Germinal center (tissue), 1 donor: ENCODE results near the gene PPTC7.
"Not testable (repeated sequence)": the region's sequence is repeated elsewhere in the genome, so short reads cannot be mapped to it uniquely, and the experiment has no call there.

Source experiments
- DNase-seq: peaks from one replicate; pipeline ENCODE4 v3.0.0; 2012; ENCODE audit warnings: mixed read lengths, low spot score

Gene PPTC7, protein sequence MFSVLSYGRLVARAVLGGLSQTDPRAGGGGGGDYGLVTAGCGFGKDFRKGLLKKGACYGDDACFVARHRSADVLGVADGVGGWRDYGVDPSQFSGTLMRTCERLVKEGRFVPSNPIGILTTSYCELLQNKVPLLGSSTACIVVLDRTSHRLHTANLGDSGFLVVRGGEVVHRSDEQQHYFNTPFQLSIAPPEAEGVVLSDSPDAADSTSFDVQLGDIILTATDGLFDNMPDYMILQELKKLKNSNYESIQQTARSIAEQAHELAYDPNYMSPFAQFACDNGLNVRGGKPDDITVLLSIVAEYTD

DNA sequence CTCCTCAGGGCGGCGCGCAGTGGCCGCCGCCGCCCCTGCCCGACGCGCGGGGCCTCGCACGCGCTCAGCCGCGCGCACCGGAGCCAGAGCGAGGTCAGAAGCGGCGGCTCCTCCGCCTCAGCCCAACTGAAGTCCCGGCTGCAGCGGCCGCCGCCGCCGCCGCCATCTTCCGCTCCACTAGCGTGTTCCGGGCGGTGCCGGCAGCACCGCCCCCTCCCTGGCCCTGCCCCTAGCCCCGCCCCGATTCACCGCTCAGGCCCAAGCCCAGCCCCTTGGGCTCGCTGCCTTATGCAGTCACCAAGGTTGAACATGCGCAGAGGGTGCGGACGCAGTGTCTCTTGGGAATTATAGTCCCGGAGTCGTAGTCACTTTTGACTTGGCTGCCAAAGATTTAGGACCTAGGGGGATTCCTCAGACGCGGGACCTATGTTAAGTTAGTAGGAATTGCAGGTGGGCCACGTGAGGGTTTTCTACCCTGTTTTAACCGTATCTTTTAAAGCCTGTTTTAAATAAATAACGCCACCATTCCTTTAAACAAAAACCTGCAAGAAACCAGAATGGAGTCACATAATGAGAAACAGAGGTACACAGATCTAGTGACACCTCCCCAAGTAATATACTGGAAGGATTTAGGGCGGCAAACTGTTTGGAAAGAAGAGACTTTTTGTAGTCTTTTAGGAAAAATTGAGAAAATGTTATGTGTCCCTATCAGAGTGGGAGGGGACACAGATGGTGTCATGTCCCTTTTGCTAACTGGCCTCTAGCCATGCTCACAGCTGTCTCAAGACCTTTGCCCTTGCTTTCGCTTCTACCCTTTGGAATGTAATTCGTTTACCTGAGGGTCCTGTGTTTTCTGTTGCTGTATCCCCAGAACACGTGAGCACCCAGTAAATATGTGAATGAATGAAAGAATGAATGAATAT is at the start of gene PPTC7:
TSS of gene PPTC7 (minus strand) at position 182 of the 923 bp plus-strand sequence. CDS start 287 bp downstream, outside the sequence.
- peak; percentile 95 for DNase-seq

DNA sequence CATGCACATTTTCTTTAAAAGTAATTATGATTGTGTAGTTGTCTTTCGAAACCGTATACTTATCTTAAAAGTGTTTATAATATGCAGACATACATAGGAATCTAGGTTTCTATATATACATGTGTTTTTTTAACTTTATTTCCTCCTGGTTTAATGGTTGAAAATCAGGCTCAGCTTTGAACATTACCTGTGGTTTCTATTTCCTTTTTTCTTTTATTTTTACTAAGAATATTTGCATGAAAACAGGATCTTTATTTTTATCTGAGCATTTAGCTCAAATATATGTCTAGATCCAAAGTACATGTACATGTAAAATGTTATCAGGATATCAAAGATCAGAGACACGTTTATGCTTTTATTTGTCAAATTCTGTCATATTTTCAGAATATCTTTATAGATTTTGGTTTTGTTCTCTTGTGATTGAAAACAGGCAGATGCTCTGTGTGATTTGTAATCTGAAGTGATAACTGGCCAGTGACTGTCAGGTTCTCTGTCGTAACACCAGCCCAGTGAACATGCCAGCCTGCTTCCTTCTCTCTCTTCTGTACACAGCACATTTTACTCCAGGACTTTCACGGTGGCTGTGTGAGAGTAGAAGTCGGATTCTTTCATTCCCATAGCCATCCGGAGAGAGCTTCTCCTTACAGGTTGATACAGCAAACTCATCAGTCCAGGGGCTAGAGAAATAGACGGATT is 44.5 kb upstream of the PPTC7 start:
- DNase-seq: peak; percentile 47

DNA sequence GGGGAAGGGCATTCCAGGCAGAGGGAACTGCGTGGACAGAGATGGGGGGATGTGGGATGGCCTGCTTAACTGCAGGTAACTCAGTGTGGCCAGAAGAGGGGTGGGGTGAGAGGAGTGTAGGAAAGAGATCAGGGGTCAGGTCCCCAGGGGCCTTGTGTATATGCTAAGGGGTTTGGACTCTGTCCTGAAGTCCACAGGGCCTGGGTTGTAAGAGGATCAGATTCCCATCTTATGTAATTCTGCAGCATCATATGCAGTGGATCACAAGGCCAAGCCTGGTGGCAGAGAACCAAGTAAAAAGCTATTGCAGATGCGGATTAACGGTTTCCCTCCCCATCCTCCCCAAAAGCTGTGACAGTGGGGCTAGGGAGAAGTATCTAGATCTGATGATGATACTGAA is 39.5 kb upstream of the PPTC7 start:
- DNase-seq: no peak

DNA sequence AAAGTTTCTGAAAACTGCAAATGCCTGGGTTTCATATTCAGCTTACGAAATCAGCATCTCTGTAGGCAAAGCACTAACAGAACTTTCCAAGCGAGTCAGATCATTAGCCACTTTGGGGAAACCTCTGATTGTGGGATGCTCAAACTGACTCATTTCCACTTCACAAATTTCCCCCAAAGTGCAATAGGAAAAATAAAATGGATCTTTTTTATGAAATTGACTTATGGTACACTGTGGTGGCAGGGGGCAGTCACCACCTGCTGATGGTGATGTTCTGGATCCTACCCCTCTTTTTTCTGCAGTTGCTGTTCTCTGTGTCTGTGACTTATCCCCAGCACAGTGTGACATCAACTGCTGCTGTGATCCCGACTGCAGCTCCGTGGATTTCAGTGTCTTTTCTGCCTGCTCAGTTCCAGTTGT is 36.4 kb upstream of the PPTC7 start:
- DNase-seq: peak; percentile 42

DNA sequence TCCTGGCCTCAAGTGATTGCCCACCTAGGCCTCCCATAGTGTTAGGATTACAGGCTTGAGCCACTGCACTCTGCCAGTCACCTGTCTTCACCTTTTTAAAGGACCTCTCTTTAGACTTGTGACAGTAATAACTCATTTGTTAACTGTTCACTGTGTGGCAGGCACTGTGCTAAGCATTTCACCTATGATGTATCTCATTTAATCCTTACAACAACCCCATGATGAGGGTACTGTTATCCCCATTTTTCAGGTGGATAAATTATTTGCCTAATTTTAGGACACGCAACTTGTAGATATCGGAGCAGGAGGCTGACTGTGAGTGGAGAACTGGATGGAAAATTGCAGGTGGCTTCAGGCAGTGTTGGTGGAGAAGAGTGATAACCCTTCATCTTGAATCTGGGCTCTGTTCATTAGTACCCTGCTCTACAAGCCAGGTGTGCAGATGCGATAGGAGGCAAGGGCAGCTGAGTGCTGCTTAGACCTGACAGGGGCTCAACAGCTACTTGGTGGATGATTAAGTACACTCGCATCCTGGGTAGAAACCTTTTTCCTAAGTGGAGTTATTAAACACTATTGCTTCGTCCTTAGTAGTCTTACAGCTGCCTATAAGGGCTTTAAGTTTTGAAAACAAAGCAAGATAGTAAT is 33.5 kb upstream of the PPTC7 start:
- no peak for DNase-seq

DNA sequence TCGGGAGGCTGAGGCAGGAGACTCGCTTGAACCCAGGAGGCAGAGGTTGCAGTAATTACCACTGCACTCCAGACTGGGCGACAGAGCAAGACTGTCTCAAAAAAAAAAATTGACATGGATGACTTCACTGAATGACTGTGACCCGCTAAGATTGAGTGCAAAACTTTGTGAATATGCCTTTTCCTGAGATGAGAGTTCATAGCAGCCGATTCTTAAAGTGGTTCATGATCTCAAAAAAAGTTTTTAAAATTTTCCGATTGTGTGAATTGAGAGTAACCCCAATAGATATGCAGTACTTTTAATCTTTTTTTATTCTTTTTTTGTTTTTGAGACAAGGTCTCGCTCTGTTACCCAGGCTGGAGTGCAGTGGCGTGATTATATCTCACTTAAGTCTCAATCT is 32.1 kb upstream of the PPTC7 start:
- no peak for DNase-seq

DNA sequence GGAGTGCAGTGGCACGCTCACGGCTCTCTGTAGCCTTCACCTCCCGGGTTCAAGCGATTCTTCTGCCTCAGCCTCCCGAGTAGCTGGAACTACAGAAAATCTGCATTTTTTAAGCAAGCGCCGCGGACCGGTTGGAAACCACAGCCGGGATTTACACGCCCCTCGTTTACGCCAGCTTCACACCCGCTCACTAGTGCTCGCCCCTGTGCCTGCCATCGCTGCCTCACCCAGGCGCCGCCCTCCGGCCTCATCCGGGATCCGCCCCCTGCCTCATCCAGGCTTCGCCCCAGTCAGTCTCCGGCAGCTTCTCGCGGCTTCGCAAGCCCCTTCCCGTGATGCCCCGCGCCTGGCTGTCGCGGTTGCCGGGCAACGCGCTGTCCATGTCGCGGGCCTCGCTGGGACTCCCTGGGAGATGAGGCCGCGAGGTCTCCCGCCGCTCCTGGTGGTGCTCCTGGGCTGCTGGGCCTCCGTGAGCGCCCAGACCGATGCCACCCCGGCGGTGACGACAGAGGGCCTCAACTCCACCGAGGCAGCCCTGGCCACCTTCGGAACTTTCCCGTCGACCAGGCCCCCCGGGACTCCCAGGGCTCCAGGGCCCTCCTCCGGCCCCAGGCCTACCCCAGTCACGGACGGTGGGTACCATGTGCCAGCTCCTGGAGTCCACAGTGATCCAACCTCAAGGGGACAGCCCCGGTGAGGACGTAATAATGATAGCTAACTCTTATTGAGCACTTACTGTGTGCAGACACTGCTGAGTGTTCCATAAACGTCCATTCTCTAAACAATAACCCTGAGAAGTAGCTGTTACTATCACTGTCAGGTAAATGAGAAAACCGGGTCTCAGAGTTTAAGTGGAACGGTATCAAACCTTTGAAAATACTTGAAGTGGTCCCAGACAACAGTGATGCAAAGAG is 30.9 kb upstream of the PPTC7 start, which contains the start of gene TCTN1:
TSS of gene TCTN1 (plus strand) at position 359 of the 914 bp plus-strand sequence. CDS start at position 413, 54 bp downstream.
- peak; percentile 96 for DNase-seq

DNA sequence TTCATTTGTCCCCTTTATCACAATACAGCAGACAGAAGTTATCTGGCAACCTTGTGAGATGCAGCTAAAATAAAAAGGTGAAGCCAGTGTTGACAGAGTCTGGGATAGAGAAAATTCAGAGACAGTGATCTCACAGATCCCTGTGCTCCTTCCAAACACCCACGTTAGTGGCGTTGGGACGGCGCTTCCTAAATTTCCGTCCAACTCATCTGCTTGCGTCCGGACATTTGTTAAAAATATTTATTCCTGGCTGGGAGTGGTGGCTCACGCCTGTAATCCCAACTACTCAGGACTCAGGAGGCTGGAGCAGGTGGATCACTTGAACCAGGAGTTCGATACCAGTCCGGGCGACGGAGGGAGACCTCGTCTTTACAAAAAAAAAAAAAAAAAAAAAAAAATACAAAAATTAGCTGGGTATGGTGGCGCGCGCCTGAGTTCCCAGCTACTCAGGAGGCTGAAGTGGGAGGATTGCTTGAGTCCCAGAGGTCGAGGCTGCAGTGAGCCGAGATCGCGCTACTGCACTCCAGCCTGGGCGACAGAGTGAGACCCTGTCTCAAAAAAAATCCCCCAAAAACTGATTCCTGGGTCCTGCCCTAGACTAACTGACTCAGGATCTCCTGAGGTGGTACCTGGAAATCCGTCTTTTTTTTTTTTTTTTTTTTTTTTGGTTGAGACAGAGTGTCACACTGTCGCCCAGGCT is 30.1 kb upstream of the PPTC7 start:
- DNase-seq: no peak

DNA sequence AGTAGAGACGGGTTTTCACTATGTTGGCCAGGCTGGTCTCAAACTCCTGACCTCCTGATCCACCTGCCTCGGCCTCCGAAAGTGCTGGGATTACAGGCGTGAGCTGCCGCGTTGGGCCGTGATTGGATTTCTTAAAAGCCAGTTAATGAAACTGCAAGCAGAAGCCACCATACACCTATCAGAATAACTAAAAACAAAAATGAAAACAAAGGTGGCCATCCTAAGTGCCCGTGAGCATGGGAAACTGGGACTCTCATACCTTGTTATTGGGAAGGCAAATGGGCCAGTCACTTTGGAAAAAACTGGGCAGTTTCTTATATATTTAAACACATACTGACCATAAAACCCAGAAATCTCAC is 23.1 kb upstream of the PPTC7 start:
- DNase-seq: no peak

DNA sequence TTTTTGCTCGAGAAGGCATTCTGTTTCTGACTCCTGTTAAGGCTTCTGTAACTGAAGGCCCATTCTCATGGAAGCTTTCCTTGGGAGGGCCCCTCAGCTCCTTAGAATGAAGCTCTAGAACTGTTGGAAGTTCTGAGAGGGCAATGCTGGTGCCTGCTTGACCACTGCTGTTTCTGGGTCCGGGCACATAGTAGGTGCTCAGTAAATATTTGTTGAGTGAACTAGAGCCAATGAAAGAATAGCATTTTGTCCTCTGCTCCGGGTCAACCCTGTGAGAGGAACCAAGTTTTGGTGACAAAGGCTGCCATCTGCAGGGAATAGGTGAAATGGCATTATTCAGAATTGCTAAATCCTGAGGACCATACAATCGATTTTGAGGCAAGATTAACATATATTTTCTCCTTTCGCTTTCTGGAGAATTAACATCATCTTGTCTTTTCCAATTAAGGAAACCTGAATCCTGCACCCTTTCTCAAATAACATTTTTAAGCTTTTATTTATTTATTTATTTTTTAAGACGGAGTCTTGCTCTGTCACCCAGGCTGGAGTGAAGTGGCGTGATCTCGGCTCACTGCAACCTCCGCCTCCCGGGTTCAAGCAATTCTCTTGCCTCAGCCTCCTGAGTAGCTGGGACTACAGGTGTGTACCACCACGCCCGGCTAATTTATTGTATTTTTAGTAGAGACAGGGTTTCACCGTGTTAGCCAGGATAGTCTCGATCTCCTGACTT is 19.1 kb upstream of the PPTC7 start:
- DNase-seq: peak; percentile 72

DNA sequence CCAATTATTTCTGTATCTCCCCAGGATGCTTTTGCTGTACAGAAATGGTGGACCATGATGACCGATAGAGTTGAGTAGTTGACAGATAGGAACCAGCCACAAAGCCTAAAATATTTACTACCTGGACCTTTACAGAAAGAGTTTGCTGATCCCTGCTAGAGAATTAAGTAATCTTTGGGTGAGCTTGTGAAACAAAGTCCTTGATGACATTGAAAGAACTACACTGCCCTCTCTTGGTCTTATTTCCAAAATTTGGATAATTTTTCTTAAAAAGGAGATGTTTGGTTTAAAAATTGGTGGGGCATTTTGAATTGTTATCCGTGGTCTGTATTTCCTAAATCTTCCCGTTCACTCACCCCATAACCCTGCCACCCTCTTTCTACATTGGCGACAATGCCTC is 17.1 kb upstream of the PPTC7 start:
- peak; percentile 48 for DNase-seq

DNA sequence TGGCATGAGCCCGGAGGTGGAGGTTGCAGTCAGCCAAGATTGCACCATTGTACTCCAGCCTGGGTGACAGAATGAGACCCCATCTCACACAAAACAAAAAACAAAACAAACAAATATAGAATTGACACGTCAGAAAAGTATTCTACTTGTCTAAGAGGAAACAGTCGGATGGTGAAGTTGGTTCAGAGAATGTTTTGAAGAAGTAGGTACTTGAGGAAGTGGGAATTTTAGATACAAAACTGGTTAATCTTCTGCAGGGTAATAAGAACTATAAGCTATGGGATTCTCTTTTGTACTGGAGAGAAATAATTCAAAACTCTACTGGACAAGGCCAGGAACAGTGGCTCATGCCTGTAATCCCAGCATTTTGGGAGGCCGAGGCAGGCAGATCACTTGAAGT is 16.2 kb upstream of the PPTC7 start:
- no peak for DNase-seq

DNA sequence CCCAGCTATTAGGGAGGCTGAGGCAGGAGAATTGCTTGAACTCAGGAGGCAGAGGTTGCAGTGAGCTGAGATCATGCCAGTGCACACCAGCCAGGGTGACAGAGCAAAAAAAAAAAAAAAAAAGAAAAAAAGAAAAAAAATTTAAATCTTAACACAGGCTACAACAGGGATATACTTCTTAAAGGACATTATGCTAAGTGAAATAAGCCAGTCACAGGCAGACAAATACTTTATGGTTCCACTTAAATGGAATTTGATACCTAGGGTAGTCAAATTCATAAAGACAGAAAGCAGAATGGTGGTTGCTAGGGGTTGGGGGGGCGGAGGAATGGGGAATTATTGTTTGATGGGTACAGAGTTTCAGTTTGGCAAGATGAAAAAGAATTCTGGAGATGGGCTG is 14.8 kb upstream of the PPTC7 start:
- DNase-seq: no peak

DNA sequence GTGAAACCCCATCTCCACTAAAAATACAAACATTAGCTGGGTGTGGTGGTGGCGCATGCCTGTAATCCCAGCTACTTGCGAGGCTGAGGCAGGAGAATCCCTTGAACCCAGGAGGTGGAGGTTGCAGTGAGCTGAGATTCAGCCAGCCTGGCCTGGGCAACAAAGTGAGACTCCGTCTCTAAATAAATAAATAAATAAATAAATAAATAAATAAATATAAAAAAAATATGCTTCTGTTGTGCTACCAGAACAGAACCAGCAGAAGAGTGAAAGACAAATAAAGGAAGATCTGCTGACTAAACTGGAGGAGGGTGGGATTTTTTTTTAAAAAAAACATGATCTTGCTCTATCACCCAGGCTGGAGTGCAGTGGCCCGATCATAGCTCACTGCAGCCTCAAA is 9.8 kb upstream of the PPTC7 start:
- not testable (repeated sequence) for DNase-seq

DNA sequence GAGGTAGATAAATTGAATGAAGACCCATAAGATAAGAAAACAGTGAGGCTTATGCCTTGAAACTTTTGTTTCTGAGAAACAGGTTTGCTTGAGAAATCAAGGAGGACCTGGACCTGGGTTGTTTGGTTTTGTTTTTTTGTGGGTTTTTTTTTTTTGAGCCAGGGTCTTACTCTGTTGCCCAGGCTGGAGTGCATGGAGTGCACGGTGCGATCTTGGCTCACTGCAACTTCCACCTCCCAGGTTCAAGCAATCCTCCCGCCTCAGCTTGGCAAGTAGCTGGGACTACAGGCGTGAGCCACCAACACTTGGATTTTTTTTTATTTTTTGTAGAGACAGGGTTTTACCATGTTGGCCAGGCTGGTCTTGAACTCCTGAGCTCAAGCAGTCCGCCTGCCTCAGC is 9.0 kb upstream of the PPTC7 start:
- no peak for DNase-seq

DNA sequence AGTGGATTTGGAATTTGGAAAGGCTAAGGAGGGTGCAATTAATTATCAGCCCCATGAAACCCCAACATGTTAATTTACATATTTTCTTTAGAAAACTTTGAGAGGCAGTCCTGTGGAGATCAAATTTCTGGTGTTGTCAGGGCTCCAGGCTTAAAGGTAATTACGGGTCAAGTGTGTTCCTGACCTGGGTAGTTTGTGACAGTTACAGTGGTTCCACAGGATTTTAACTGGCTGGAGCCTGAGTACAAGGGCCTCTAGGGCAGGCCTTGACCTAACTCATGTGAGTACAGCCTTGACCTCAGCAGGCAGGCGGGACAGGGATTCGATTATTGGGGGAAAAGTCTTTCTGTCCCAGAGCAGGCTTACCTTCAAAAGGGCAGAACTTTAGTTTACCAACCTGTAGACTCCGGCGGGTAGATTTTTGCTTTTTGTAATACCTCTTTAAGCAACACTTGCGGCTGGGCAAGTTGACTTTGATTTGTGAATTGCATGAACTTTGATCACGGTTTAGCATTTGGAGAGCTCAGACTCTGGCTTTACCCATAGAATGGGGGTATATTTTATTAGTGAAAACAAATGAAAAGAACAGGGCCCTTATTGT is 8.4 kb upstream of the PPTC7 start:
- no peak for DNase-seq

DNA sequence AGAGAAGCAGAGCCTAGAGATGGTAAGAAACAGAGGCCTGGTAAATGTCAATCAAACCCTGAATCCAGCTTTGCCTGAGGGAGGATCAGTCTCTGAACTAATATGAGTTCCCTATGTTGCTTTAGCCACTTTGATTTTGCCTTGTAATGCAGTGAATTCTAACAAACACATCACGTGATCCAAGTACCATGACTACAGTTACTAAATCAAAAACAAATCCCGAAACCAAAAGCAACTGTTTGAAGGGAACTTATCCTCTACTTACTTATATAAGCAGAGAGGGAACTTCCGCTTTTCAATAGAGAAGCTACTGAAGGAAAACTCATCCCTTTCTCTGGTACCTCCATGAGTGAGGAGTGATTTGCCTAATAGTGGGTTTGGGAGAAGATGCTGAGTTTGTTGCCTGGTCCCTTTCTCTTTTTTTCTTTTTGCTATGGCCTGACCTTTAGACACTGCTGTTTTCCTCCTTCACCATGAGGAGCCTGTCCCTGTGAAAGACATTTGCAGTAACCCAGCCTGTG is 7.7 kb upstream of the PPTC7 start:
- DNase-seq: peak; percentile 63

DNA sequence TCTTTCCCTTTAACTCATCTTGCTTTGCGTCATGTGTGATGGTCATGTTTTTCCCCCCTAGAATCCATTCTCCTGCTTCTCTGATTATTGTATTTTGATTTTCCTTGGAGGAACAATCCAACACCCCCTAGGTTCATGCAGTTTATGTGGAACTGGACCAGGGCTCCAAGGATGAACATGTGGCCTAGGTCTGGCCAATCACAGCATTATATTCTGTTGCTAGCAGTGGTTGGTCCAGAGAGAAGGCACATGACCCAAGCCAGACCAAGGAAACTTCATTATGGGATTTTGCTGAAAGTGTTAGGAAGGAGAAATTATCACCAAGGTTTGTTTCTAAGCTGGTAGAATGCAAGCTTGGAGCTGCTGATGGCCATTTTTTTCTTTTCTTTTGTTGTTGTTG is 6.9 kb upstream of the PPTC7 start:
- no peak for DNase-seq

DNA sequence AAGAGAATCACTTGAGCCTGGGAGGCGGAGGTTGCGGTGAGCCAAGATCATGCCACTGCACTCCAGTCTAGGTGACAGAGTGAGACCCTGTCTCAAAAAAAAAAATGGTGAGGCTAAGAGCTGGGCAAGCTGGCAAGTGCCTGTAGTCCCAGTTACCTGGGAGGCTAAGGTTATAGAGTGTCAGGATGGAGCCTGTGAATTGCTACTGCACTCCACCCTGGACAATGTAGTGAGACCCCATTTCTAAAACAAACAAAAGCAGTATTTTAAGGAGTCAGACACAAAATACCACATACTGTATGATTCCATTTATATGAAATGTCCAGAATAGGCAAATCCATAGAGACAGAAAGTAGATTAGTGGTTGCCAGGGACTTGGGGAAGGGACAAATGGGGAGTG is 4.0 kb upstream of the PPTC7 start:
- DNase-seq: not testable (repeated sequence)
